Testis (tissue), 2 donors: ENCODE data around the gene BMP7.

Experiments used
- CTCF ChIP-seq, 3 experiments: fragments of 450-650 bp in 2 of 3; fragments of 200-600 bp in 1 of 3; sonication (generic) in 1 of 3; IDR thresholded peaks; one replicate each; pipeline ENCODE4 v1.5.1; 2016 to 2019; ENCODE audit warnings: antibody characterized with exemption in 3 of 3, mild to moderate bottlenecking in 2 of 3, moderate library complexity in 1 of 3
- POLR2A ChIP-seq: fragments of 450-650 bp; IDR thresholded peaks from one replicate; pipeline ENCODE4 v1.6.1; 2017; ENCODE audit warnings: antibody characterized with exemption, mild to moderate bottlenecking, moderate library complexity

GRCh38 chr20:57293995-57294394 is 27.6 kb upstream of the BMP7 start:
- TF ChIP-seq CTCF (IDR thresholded peaks at IDR 0.05) (no peak), POLR2A (no peak)
